ENCODE results near the gene FZR1. TPM values are rescaled to one million over a fixed set of nuclear protein-coding genes. Genes with fewer than 3 reads are reported as not detected.

FZR1 gene
- total and polyA plus RNA-seq, 5 experiments from 2014 or later = 8.1 to 65.1 (median 11.8) TPM

DNA sequence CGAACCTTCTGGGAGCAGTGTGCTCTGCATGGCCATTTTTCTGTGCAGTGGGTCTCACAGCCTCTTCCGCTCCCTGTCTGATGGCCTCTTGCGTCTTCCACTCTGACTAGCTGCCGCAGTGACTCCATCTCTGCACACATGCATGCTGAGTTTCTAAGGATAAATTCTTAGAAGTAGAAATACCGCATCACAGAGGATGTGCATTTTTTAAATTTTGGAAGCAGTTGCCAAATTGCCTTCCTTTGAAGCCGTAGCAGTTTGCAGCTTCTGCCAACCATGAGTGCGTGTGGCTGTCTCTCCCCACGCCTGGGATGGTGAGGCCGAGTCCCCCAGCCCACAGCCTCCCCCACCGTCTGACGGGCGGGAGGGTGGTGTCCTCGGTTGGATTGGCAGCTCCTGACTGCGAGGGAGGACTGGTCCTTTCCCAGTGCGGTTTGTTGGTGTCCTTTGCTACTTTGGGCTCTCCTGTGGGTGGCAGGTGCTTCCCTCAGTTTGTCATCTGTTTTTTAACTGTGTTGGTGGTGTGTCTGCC, 9.8 kb downstream of the FZR1 start:
- ATAC-seq (peak in 1 of 2 donors; percentile 17), DNase-seq (no peak)
- POLR2A ChIA-PET = interaction anchor here (0.8 to 1.1 kb wide), 3 partner anchors 16 to 550 kb away, joined by 3 read pairs; partner anchors contain the start of genes DOHH and MFSD12
- Mint-ChIP-seq H3K4me1 (peaks cover 19 to 64% (median 49%) of the 10 kb centered on the region in 4 donors), H3K27me3 (no peaks in the 10 kb centered on the region), H3K4me3 (peak overlapping the region in 5 of 10 donors; percentile 3 to 58 (median 33)), H3K36me3 (peaks cover 0 to 5% (median 0%) of the 10 kb centered on the region in 3 donors), H3K27ac (peak overlapping the region in 8 of 10 donors; percentile 55 to 89 (median 78)), H3K9me3 (no peaks in the 10 kb centered on the region)

DNA sequence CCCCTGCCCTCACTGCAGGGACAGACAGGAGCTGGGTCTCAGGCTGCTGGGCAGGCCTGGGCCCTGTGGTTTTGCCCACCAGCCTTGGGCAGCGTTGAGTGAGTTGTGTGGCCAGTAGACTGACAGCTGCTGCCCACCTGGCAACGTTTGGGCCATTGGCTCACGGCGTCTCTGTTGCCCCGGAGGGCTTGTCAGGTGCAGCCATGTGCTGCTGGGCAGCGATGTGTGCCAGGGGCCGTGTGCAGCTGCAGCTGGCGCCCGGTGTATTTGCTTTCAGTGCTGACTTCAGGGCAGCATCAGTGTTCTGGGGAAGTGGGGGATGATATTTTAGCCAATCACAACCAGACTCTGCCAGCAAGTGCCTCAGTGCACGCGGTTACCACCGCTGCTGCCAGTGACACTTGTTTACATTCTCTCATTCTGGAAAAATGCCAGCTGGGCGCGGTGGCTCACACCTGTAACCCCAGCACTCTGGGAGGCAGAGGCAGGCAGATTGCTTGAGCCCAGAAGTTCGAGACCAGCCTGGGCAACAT, 10.6 kb downstream of the FZR1 start:
- DNase-seq (peak in 9 of 10 donors; percentile 28 to 78 (median 63)), ATAC-seq (peak; percentile 71 to 89)
- H3K9me3 Mint-ChIP-seq = no peaks in the 10 kb centered on the region
- H3K36me3 Mint-ChIP-seq = peaks cover 0 to 11% (median 0%) of the 10 kb centered on the region in 3 donors
- peak overlapping the region; percentile 31 to 92 (median 81) for H3K27ac Mint-ChIP-seq
- POLR2A ChIA-PET = interaction anchor here (0.6 to 1.5 kb wide), 5 partner anchors 10 to 1235 kb away, joined by 3 to 4 read pairs (median 3); partner anchors contain the start of genes DOHH, MFSD12 and PEAK3
- H3K4me3 Mint-ChIP-seq = peak overlapping the region in 7 of 10 donors; percentile 28 to 58 (median 39)
- no peaks in the 10 kb centered on the region for H3K27me3 Mint-ChIP-seq
- peaks cover 20 to 65% (median 47%) of the 10 kb centered on the region in 4 donors for H3K4me1 Mint-ChIP-seq

DNA sequence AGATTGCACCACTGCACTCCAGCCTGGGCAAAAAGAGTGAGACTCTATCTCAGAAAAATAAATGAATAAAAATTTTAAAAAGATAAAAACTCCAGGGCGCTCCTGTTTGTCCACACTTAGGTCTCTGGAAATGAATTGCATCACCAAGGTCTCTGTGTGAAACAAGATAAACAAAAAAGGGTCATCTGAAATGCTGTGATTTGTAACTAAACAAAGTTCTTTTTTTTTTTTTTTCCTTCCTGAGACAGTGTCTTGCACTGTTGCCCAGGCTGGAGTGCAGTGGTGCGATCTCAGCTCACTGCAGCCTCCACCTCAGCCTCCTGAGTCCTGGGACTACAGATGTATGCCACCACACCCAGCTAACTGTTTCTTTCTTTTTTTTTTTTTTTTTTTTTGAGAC, 11.5 kb downstream of the FZR1 start:
- Mint-ChIP-seq H3K36me3 (peaks cover 0 to 17% (median 0%) of the 10 kb centered on the region in 3 donors), H3K4me1 (peaks cover 19 to 56% (median 44%) of the 10 kb centered on the region in 4 donors), H3K4me3 (no peak overlapping the region), H3K9me3 (no peaks in the 10 kb centered on the region), H3K27me3 (no peaks in the 10 kb centered on the region), H3K27ac (peak overlapping the region in 1 of 10 donors; percentile 80)
- DNase-seq (no peak), ATAC-seq (no peak)
- POLR2A ChIA-PET = interaction anchor here (0.7 to 1.5 kb wide), 2 partner anchors 11 to 167 kb away, joined by 4 to 5 read pairs; no protein-coding TSS in a partner anchor

DNA sequence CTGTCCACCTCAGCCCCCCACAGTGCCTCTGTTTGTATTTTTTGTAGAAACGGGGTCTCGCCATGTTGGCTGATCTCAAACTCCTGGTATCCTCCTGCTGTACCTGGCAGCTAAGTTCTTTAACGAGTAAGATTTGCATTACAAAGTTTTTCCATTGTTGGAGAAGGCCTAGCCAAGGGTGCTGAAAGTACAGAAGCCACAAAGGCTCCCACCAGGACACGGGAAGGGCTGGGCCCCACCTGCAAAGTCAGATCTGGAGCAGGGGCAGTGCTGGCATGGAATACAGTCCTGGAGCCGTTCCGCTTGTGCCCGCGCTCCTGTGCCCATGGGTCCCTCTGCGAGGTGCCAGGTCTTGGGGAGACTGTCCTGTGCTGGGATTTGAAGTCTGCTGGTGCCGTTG, 12.1 kb downstream of the FZR1 start:
- POLR2A ChIA-PET = interaction anchor here (0.6 kb wide), 1 partner anchor 51 kb away, joined by 4 read pairs; no protein-coding TSS in a partner anchor
- H3K27me3 Mint-ChIP-seq = no peaks in the 10 kb centered on the region
- no peaks in the 10 kb centered on the region for H3K9me3 Mint-ChIP-seq
- peak overlapping the region in 3 of 10 donors; percentile 34 to 74 (median 40) for H3K27ac Mint-ChIP-seq
- H3K4me1 Mint-ChIP-seq = peaks cover 19 to 55% (median 44%) of the 10 kb centered on the region in 4 donors
- peaks cover 0 to 18% (median 0%) of the 10 kb centered on the region in 3 donors for H3K36me3 Mint-ChIP-seq
- ATAC-seq (no peak), DNase-seq (no peak)
- peak overlapping the region in 1 of 10 donors; percentile 45 for H3K4me3 Mint-ChIP-seq

DNA sequence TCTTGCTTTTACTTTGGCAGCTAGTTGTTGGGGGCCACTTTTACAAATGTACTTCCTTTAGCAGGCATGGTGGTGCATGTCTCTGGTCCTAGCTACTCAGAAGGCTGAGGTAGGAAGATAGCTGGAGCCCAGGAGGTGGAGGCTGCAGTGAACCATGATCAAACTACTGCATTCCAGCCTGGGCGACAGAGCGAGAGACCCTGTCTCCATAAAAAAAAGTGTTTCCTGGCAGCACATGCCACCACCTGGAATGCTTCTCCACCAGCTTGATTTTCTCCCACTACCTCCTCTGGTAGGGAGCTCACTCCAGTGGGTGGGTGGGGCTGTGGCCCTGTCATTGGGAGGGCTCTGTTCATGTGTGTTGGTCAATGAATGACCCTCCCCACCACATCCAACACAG, 12.5 kb downstream of the FZR1 start:
- Mint-ChIP-seq H3K9me3 (no peaks in the 10 kb centered on the region), H3K4me1 (peaks cover 18 to 51% (median 43%) of the 10 kb centered on the region in 4 donors), H3K36me3 (peaks cover 0 to 22% (median 0%) of the 10 kb centered on the region in 3 donors), H3K27me3 (no peaks in the 10 kb centered on the region), H3K27ac (peak overlapping the region in 1 of 10 donors; percentile 19), H3K4me3 (peak overlapping the region in 1 of 10 donors; percentile 45)
- ATAC-seq (no peak), DNase-seq (no peak)
- POLR2A ChIA-PET = interaction anchor here (0.6 kb wide), 1 partner anchor 51 kb away, joined by 4 read pairs; no protein-coding TSS in a partner anchor

DNA sequence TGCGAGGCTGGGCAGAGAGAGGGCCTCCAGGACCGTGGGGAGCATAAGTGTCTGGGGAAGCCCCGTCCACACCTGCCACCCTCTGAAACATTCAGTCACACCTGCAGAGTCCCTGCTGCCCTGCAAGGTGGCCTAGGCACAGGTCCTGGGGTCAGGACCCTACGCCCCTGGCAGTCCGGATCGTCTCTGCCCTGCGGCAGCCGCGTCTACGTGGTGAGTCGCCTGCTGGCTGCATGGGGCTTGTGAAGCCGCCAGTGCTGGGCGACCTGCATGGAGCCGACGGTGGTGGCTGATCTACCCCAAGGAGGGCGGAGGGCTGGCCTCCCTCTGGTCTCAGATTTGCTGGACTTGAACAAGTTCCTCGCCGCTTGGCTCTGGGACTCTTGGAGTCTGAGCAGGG, 13.0 kb downstream of the FZR1 start:
- Mint-ChIP-seq H3K4me3 (no peak overlapping the region), H3K9me3 (no peaks in the 10 kb centered on the region), H3K27me3 (no peaks in the 10 kb centered on the region), H3K36me3 (peaks cover 0 to 27% (median 0%) of the 10 kb centered on the region in 3 donors), H3K27ac (peak overlapping the region in 1 of 10 donors; percentile 19), H3K4me1 (peaks cover 18 to 47% (median 40%) of the 10 kb centered on the region in 4 donors)
- POLR2A ChIA-PET = no interaction called here
- DNase-seq (no peak), ATAC-seq (no peak)

DNA sequence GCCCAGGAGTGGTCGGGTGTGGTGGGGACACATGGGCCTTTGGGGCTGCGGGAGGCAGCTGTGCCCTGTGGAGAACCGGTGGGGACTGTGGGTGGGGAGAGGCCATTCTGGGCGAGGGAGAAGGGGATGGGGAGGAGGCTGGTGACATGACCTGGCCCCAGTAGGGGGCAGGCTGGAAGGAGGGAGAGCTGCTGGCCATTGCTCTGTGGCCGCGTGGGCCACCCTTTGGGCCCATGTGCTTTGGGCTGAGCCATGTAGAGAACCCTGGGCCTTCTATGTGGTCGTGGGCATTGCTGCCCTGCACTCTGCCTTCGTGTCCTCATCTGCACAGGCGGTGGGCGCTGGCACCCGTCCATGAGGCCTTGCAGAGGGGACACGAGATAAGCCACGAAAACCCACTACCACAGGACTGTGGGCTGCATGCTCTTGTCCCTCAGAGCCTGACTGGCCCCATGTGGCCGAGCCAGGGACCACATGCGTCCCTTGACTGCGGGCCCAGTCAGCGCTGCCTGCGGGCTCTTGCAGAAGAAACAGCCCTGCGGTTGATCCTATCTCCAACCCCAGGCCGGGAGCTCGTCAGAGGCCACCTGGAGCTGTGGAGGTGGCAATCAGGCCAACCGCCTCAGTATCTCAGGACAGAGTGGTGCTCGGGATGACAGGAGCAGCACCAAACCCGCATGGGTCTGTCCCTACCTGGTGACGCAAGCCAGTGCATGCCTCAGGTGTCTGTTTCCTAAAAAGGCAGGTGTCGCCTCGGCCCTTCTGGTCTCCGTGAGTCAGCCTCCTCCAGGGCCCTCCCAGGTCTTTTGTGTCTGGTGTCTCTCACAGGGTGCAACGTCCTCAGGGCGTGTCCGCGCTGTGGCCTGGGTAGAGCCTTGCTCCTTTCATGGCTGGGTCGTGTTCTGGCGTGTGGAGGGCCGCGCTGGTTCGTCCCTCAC, 14.3 kb downstream of the FZR1 start:
- no peak overlapping the region for H3K4me3 Mint-ChIP-seq
- peaks cover 13 to 36% (median 30%) of the 10 kb centered on the region in 4 donors for H3K4me1 Mint-ChIP-seq
- POLR2A ChIA-PET = interaction anchor here (0.7 kb wide), 1 partner anchor 822 kb away, joined by 3 read pairs; no protein-coding TSS in a partner anchor
- no peaks in the 10 kb centered on the region for H3K27me3 Mint-ChIP-seq
- H3K27ac Mint-ChIP-seq = no peak overlapping the region
- DNase-seq (no peak), ATAC-seq (no peak)
- peaks cover 0 to 34% (median 0%) of the 10 kb centered on the region in 3 donors for H3K36me3 Mint-ChIP-seq
- H3K9me3 Mint-ChIP-seq = no peaks in the 10 kb centered on the region

DNA sequence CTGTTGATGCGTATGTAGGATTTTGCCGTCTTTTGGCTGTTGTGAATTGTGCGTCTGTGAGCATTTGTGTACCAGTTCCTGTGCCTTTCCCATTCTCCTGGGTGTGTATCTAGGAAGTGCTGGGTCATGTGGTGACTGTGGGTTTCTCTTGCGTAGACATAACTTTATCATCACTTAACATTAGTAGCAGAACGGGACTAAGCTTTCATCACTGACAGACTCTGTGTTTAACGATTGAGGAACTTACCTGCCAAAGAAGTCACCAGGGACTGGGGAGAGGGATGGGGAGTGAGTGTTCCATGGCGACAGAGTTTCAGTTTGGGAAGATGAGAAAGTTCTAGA, 15.0 kb downstream of the FZR1 start:
- Mint-ChIP-seq H3K27ac (peak overlapping the region in 2 of 10 donors; percentile 11 to 46), H3K4me1 (peaks cover 11 to 31% (median 23%) of the 10 kb centered on the region in 4 donors), H3K4me3 (peak overlapping the region in 1 of 10 donors; percentile 8), H3K27me3 (no peaks in the 10 kb centered on the region), H3K36me3 (peaks cover 0 to 34% (median 0%) of the 10 kb centered on the region in 3 donors), H3K9me3 (no peaks in the 10 kb centered on the region)
- DNase-seq = no peak
- POLR2A ChIA-PET = interaction anchor here (0.6 to 0.7 kb wide), 2 partner anchors 309 to 821 kb away, joined by 3 read pairs; no protein-coding TSS in a partner anchor
- no peak for ATAC-seq

DNA sequence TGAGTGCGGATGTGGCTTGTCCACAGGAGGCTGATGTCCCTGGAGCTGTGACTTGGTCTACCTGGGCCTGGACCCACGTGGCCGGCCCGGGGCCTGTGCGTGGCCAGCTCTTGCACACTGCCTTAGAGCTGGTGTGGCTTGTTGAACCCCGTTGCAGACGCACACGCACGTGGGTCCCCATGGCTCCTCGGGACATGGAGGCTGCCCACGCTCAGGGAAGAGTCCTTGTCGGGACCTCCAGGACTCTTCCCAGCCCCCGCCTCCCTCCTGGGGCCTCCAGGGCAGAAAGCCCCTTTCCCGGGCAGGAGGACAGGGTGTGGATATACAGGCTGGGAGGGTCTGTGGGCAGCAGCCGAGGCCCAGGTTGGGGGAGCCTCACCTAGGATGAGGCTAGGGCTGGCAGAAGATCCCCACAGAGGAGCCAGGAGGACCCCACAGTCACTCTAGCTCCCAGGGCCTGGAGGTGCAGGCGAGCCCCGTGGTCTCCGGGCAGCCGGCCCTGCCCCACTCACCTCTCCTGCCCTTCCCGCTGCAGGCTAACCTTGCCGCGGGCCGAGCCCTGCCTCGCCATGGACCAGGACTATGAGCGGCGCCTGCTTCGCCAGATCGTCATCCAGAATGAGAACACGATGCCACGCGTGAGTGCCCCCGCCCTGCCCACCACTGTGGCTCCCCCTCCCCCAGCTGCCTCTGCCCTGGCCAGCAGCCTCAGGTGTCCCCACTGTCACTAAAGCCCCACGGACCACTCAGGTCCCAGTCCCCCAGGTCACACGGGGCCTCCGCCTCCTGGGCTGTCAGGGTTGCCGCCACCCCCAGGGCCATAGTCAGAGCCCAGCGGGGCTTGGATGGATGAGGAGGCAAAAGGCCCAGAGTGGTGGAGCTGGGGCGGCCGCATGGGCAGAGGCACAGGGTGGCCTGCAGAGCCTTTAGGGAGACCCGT, 16.6 kb downstream of the FZR1 start:
- POLR2A ChIA-PET = interaction anchor here (0.5 kb wide), 1 partner anchor 1694 kb away, joined by 3 read pairs; no protein-coding TSS in a partner anchor

DNA sequence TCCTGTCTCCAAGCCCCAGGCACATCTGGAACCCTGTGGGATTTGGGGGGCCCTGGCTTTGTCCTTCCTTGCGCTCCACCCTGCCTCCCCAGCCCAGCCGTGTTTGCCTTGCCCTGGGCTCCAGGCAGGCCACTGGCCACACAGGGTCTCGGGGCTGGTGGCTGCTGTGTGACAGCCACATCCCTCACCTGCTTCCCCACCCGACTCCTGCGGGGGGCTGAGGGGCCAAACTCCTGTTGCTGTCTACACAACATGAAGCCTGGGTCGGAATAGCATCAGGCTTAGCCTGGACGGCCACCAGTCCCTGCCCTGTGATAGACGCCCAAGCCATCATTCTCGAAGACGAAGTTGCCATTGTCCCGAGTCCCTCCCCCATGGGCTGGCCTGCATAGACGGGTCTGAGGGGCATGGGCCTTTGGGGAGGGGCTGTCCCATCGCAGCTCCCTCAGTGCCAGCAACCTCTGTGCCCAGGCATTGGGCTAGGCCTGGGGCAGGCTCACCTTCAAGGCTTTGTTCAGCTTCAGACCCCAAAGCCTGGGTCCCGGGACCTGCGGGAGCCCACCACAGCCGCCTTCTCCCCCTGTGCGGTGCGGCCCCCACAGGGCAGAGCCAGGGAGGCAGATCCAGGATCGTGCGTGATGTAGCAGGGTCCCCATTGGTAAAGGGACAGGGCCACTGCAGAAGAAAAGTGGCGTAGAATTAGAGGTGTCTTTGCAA, 17.4 kb downstream of the FZR1 start:
- Mint-ChIP-seq H3K4me3 (no peak overlapping the region), H3K4me1 (peaks cover 6 to 13% (median 9%) of the 10 kb centered on the region in 4 donors), H3K27me3 (no peaks in the 10 kb centered on the region), H3K9me3 (no peaks in the 10 kb centered on the region), H3K27ac (no peak overlapping the region), H3K36me3 (peaks cover 0 to 40% (median 2%) of the 10 kb centered on the region in 3 donors)
- DNase-seq (no peak), ATAC-seq (no peak)
- POLR2A ChIA-PET = no interaction called here

More for the DNA sequence above, 16.6 kb downstream of the FZR1 start:
- H3K4me3 Mint-ChIP-seq = no peak overlapping the region
- H3K27me3 Mint-ChIP-seq = no peaks in the 10 kb centered on the region
- H3K4me1 Mint-ChIP-seq = peaks cover 6 to 17% (median 12%) of the 10 kb centered on the region in 4 donors
- ATAC-seq = no peak
- peaks cover 0 to 40% (median 2%) of the 10 kb centered on the region in 3 donors for H3K36me3 Mint-ChIP-seq
- no peak for DNase-seq
- no peak overlapping the region for H3K27ac Mint-ChIP-seq
- H3K9me3 Mint-ChIP-seq = no peaks in the 10 kb centered on the region

Data from naive thymus-derived CD8-positive, alpha-beta T cell (primary cell).